Inferior parietal cortex (tissue), 1 donor: ENCODE results near the gene SGCB.
A peak's percentile ranks its signal among the peaks of the same experiment; 100 is the strongest.
"Not testable (repeated sequence)": the region's sequence is repeated elsewhere in the genome, so short reads cannot be mapped to it uniquely, and the experiment has no call there.

Source experiments
- DNase-seq: peaks from one replicate; pipeline ENCODE4 v3.0.0-alpha.2; 2016; ENCODE audit errors: extremely low spot score

The SGCB gene, protein sequence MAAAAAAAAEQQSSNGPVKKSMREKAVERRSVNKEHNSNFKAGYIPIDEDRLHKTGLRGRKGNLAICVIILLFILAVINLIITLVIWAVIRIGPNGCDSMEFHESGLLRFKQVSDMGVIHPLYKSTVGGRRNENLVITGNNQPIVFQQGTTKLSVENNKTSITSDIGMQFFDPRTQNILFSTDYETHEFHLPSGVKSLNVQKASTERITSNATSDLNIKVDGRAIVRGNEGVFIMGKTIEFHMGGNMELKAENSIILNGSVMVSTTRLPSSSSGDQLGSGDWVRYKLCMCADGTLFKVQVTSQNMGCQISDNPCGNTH

DNA sequence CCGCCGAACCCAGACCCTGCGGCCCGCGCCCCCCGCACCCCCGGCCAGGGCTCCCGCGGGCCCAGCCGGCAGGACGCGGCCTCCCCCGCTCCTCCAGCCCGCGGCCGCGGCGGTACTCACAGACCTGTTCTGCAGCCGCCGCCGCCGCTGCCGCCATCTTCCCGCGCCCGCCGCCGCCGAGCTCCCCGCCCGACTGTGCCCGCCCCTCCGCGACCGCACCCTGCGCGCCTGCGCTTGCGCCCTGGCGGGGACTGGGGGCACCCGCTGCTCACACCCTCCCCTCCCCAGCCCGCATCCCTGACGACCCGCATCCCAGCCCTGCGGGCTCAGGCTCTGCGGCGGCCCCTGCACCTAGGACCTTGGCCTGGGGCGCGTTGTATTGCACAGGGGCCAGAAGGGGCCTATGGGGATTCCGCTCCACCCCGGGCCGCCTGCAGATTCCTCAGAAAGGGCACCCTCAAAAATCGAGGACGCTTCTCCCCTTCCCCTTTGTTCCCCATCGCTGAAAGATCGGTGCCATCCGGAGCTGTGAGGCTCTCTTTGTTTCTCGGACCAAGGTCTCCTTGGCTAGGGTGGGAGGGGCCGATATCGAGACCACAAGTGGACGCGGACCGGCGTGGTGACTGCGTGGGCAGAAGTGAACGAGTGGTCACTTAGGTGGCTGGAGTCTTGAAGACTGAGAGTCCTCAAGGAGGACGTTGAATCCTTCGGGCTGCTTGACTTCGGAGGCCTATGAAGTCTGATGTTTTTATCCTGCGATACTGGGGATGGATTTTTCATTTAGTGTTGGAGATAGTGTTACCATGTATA lies at the start of gene SGCB:
TSS of gene SGCB (minus strand) at position 197 of the 810 bp plus-strand sequence. CDS start at position 157, 40 bp downstream.
- peak; percentile 74 for DNase-seq

DNA sequence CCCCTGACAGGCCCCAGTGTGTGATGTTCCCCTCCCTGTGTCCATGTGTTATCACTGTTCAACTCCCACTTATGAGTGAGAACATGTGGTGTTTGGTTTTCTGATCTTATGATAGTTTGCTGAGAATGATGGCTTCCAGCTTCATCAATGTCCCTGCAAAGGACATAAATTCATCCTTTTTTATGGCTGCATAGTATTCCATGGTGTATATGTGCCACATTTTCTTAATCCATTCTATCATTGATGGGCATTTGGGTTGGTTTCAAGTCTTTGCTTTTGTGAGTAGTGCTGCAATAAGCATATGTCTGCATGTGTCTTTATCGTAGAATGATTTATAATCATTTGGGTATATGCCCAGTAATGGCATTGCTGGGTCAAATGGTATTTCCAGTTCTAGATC lies 48.3 kb upstream of the SGCB start:
- not testable (repeated sequence) for DNase-seq

DNA sequence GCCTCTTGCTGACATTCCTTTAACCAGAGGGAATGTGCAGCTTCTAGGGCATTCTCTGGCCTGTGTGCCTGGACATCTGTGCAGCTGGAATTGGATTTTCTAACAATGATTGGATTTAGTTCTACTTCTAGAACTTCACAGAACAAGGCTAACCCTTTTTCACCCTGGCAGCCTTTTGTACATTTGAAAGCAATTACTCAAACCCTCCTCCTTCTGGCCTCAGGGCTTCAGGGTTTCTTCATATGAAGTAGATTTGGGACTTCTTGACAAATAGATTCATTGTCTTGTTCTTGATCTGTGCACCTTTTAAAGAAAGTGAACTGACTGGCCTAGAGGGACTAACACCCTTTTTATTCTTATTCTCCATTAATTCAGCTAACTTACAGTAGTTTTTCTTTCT lies 43.1 kb upstream of the SGCB start:
- DNase-seq: no peak

DNA sequence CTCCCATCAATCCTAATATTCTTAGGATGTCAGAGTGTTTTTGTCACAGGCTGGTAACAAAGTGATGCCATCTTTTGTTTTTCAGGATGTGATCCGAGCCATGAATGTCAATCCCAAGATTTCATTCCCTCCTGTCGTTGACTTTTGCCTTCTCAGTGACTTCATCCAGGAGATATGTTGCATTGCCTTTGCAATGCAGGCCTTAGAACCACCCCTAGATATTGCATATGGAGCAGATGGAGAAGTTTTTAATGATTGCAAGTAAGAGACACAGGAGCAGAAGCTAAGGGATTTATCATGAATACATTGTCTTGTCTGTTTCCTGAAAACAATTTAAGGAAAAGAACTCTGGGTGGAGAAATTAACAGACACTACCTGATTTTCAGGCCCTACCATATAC lies 41.6 kb upstream of the SGCB start:
- DNase-seq: no peak

DNA sequence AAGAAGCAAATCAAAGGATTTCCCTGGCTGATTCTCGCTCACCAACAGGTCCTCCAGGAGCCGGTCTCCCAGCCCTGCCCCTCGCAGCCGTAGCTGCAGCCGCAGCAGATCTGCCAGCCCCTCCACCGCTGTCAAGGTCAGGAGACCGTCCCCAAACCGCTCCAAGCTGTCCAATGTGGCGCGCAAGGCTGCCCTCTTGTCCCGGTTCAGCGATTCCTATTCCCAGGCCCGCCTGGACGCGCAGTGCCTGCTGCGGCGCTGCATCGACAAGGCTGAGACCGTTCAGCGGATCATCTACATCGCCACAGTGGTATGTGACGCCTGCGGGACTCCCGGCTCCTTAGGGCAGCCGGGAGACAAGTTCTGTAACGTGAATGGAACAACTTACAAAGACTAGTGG lies 38.6 kb upstream of the SGCB start:
- no peak for DNase-seq

DNA sequence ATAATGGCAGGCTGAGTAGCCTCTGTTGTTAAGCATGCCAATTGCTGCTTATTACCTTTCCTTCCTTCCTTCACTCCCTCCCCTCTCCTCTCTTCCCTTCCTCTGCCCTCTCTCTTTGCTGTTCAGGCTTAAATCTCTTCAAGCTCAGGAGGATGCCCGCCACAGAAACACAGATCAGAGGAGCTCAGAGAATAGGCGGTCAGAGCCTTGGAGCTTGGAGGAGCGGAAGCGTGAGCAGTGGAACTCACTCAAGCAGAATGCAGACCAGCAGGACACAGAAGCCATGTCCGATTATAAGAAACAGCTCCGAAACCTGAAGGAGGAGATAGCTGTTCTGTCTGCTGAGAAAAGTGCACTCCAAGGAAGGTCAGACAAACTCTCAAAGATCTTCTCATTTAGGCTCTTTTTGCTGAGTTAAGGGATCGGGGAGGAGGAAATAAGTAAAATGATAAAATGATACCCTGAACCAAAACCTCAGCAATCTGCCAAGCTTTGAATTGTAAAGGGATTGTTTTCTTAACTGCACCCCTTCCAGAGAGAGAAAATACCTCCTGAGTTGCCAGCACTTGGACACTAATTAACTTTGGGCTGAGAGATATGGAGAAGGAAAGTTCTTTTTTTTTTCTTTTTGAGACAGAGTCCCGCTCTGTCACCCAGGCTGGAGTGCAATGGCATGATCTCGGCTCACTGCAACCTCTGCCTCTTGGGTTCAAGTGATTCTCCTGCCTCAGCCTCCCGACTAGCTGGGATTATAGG lies 33.9 kb upstream of the SGCB start:
- DNase-seq: no peak

DNA sequence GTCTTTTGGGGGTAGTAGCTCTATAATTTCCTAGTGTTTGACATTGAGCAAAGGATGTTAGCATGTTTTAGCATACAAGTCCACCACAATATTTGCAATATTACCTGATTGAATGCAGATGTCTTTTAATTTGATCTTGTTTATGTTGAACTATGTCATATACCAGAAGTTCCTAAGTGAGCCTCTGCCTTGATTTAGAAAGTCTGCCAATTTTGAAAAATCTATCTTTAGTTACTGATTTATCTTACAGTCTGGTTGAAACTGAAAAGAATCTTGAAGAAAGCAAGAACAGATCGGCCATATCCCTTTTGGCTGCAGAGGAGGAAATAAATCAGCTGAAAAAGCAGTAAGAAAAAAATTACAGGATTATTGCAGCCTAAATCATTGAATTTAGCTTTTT lies 31.5 kb upstream of the SGCB start:
- DNase-seq: no peak

DNA sequence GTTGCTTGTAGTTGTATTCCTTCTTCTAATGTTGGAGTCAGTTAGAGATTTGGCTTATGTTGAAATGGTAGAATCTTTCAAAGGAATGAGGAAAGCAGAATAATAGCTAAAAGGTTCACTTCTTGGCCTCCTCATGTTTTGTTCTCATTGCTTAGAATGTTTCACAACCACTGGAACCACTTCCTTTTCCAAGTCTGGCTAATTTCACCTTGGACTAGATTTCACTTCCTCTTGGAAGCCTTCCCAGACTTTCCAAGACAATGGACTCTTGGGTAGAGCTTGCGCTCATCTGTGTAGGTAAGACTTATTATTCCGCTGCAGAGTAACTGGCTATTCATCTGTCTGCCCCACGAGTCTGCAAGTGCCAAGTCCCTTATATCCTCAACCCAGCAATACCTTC lies 21.3 kb upstream of the SGCB start:
- no peak for DNase-seq

DNA sequence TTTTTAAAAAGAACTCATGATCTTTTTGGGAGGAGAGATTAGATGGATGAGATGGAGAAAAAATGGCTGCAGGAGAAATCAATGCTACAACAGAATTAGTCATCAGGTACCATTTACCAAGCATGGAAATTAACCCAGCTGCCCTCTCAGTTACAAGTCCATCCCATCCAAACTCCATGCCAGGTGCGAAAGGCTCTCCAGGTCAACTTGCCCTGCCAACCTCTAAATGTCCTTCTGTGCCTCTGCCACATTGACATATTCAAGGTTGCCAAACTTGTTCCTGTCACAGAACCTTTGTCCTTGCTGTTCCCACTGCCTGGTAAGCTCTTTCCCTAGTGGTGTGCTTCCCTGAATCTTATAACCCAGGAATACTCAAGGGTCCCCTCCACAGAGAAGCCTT lies 20.2 kb upstream of the SGCB start:
- DNase-seq: no peak

DNA sequence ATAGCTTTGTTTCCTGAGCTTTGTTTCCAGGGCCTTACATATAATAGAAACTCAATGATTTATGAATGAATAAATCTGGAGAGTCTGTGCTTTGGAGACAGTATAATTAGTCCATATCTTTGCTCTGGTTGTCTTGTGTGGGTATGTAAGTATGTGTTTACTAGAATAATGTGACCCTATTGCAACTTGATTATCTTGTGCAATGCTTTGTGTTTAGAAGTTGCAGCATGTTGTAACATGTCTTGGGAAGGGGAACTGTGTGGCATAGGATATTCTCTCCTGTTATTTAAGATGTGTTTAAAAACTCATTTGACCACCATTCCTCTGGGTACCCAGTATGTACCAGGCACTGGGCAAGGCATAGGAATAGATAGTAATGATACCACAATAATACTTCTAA lies 19.1 kb upstream of the SGCB start:
- no peak for DNase-seq

DNA sequence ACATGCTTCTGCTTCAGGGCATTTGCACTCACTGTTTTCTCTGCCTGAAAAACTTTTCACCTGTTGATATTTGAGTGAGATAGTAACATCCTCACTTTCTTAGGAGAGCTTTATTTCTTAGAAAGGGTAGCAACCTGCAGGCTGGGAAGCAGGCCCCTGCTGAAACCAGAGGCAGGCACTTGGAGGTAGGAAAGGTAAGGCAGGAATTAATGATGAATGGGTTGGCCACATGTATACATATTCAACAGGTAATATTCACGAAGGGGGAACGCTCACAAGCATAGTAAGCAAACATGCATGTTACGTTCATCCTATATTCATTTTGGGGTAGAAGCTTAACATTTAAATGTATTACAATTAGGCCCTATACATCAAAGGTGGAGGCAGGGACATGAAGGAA lies 16.2 kb upstream of the SGCB start:
- DNase-seq: no peak

DNA sequence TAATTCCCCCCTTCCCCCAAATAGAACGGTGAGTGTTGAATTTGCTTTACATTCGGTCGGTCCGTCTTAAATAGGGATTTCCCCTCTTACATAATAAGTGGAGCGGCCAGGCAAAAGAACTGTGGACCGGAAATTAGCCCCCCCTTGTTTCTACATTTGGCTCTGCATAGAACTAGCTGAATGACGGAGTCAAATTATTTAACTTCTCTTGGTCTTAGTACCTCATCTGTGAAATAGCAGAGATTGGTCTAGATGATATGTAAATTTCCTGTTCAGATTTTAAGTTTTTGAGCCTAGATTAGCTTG lies 14.3 kb upstream of the SGCB start:
- no peak for DNase-seq

DNA sequence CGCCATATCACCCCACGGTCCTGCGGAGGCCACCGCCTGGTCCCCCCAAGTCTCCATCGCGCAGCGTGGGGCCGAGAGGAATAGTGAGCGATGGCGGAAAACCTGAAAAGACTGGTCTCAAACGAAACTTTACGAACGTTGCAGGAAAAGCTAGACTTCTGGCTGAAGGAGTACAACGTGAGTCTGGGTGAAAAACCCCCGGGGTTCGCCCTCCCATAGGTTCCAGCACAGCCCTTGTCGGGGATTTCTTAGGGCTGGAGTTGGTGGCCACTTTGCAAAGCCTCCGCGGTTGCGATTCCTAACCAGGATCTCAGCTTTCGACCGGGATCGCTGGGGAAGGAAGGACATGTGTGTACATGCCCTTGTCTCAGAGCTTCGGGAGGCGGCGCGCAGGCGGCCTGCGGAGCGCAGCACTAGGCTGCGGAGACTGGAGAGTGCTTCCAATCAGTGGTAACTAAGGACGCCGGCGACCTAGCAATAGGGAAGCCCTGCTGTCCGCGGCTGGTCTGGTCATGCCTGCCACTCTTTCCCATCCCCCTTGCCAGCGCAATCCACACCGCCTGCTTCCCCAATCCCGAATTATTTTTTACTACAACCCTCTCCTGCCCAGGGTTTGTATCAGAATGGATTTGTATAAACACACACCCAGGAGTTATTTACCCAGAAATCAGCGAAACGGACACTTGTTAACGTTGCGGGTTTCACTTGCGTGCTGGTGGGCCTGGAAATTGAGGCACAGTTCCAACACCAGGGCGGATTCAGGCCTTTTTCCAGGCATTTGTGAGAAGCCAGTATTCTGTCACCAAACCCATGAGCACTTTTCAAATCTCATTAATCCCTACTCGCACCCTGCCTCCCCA lies 13.7 kb upstream of the SGCB start:
- DNase-seq: no peak

DNA sequence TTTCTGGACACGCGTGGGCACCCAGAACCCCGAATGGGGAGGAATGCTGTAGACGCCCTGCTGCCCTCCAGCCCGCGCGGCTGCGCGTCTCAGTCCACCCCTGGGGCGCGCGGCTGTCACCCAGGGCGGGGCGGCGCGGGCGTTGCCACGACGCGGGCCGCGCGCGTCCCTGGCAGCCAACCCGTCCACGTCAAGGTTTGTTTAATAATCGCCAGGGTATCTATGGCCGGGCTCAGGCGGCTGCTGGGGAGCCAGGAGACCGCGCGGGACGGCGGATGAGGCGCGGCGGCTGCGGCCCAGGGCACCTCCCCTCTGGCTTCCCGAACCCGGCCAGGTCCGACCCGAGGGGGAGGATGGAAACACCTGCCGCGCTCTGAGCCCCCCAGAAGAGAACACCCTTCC lies 13.1 kb upstream of the SGCB start, which contains the start of gene SPATA18:
TSS of gene SPATA18 (plus strand) at position 92 of the 402 bp plus-strand sequence. CDS start 401 bp downstream, outside the sequence.
- DNase-seq: no peak

DNA sequence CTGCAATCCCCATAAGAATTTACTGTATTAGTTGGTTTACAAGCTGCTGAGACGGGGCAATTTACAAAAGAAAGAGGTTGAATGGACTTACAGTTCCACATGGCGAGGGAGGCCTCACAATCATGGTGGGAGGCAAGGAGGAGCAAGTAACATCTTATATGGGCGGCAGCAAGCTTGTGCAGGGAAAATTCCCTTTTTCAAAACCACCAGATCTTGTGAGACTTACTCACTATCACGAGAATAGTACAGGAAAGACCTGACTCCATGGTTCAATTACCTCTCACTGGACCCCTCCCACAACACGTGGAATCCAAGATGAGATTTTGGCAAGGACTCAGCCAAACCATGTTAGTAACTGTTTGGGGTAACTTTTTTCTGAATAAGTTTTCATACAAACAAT lies 11.2 kb upstream of the SGCB start:
- DNase-seq: no peak

DNA sequence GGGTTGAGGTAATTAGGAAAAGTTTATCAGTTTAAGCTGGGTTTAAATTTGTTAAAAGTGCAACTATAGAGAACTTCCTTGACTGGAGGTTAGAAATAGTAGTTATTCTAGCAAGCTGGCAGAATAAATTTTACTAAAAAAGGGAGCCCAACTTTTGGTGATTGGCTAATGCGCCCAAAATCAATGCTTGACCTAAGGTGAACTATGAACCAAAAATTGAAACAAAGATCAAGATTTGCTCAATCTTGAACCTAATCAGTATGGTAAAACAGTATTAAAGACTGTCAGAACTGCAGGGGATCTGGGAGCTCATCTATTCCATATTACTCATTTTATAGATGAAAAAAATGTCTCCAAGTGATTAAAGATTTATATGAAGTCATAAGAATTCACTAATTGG lies 6.9 kb upstream of the SGCB start:
- no peak for DNase-seq

DNA sequence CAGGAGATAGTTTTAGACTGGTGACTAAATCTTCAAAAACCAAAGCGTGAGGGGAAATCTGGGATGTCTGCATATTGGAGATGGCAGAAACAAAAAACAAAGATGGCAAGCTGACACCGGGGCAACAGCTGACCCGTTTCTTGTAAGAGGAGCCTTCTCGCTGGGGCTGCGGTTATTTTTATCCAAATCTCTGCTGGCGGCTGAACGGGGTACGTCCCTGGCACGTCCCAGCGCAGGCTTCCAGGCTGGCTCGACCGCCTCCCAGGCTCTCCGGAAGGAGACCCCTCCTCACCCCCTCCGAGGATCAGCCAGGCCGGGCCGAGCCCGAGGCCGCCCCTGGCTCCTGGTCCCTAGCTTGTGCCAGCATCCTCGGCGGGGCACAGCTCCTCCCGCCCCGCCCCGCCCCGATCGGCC lies 403 bp downstream of the SGCB start:
- DNase-seq: peak; percentile 50

DNA sequence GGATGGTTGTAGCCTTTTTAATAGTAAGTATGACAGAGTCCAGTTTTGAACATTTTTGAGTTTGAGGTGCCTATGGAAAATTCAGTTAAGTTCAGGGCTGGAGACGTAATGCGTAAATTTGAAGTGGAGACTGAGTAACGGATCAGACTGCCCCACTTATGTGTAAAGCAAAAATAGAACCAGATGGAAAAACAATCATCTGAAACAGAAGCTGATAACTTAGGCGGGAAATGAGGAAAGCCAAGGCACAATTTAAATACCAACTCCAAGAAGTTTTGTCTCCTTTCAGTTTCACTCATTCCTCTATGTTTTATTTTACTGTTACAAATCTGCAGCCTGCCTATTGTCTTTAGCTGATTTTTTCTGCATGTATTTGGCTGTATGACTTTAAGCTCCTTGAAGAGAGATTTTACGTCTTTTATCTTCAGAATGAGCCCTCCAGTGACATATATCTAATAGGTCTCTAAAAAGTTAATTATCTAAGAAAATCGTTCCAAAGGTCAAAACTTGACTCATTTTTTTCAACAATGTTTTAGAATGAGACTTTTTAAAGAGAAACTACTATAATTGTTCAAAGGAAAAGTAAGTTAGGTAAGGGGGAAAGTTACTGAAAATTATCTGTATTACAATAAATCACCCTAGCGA lies 1.1 kb downstream of the SGCB start:
- DNase-seq: no peak

DNA sequence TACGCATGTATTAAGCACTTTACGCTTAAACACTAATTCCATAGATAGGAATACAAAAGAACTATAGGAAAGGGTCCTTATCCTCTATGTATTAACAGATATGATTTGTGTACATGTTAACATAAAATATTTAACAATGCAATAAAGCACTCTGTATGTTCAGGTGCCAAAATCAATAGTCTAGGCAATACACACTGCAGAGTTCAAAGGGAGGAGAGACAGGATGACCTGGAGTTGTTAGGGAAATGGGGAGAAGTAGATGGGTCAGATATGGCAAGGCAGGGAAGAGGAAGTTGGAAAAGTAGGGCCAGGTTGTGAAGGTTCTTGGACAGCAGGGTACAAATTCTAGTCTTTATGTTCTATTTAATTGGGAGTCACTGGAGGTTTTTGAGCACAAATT lies 2.9 kb downstream of the SGCB start:
- DNase-seq: no peak

DNA sequence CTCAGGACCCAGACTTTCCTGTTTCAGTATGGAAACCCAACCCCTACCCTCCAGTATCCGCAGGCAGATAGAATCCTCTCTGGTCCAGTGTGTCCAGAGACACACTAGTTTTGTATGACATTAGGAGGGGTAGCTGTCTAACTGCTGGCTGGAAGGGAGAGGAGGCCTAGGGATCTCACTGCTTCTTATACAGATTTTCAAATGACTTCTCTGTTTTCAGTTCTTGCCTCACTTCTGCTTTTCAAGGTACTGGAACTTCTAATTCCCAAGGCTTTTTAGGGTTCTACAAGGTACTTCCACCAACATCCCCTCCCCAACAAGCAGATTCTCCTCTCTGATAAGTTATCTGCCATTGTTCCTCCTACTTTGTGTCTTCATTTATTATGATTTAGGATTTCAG lies 6.1 kb downstream of the SGCB start:
- DNase-seq: no peak

DNA sequence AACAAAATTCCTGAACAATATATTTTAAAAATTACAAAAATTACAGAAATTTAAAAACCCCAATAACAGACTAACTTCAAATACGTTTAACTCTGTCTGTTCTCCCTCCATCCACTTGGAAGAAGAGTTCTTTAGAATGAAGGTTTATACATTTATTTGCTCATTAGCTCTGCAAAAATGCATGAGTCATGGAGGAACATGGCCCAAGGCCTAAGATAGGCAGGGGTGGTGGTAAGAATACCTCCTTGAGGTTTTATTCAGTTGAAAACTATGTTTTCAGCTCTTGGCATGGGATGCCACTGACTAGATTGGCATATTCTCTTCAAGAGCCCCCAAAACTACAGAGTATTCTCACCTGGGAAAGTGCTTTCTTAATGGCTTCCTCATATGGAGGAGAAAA lies 9.1 kb downstream of the SGCB start:
- DNase-seq: no peak
